22Rv1 (cell line): ENCODE measurements around the gene RAB12.

Source experiments
- ZFX ChIP-seq: fragments of 450-650 bp; IDR thresholded peaks from 2 replicates; pipeline ENCODE4 v1.6.1; 2017; ENCODE audit warnings: antibody characterized with exemption, borderline replicate concordance
- TF ChIP-seq, protein P1 (sequence below): fragments of 450-650 bp; IDR thresholded peaks from 2 replicates; pipeline ENCODE4 v1.5.1; 2017; ENCODE audit warnings: mild to moderate bottlenecking

GRCh38 chr18:8657873-8658470 lies 48.7 kb downstream of the RAB12 start:
- TF ChIP-seq, protein P1, sequence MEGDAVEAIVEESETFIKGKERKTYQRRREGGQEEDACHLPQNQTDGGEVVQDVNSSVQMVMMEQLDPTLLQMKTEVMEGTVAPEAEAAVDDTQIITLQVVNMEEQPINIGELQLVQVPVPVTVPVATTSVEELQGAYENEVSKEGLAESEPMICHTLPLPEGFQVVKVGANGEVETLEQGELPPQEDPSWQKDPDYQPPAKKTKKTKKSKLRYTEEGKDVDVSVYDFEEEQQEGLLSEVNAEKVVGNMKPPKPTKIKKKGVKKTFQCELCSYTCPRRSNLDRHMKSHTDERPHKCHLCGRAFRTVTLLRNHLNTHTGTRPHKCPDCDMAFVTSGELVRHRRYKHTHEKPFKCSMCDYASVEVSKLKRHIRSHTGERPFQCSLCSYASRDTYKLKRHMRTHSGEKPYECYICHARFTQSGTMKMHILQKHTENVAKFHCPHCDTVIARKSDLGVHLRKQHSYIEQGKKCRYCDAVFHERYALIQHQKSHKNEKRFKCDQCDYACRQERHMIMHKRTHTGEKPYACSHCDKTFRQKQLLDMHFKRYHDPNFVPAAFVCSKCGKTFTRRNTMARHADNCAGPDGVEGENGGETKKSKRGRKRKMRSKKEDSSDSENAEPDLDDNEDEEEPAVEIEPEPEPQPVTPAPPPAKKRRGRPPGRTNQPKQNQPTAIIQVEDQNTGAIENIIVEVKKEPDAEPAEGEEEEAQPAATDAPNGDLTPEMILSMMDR: no peak
- TF ChIP-seq ZFX: no peak
